OCI-M2 (cell line): ENCODE measurements around the gene HOXA4.

Experiments
- DNase-seq: peaks from one replicate; lab custom pipeline; 2025; ENCODE audit not compliant: unreplicated experiment; lab: John Stamatoyannopoulos, UW

Gene HOXA4

GRCh38 chr7:27158436-27159265, 28.1 kb upstream of the HOXA4 start:
- DNase-seq: no peak

- no peak for DNase-seq
These were observed 27.3 kb upstream of the HOXA4 start for GRCh38 chr7:27157702-27158431.

DNA sequence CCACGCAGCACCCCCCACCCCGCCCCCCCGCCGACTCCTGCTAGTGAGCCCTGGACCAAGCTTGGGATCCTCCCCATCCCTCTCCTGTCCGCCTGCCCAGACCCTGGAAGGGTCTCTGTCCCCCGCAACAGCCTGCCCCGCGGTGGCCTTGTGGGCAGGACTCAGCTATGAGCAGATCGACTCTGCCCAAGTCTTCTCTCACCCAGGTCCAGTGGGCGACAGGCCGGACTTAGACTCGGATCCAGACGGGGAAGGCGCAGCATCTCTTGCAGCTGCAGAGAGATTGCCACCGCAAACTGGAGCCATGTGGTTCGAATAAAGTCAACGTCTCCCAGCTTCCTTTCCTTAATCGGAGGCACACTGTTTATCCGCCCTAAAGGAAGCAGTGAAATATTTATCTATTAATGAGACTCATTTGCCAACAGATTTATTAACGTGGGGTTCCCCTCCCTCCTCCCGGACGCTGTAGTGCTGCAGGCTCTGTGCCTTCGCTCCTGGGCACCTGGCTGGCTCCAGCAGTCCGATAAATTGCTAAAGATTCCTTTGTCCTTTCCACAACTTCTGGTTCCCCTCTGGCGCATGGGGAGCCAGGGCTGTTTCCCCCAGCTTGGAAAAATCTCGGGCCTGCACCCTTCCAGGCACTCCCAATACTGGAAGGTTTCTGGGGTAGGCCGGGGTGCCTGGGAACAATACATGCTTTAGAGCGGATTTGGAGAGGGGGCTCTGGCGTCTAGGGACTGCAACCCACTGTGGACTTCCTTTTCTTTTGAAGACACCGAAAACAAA, 26.6 kb upstream of the HOXA4 start:
- DNase-seq: no peak

DNA sequence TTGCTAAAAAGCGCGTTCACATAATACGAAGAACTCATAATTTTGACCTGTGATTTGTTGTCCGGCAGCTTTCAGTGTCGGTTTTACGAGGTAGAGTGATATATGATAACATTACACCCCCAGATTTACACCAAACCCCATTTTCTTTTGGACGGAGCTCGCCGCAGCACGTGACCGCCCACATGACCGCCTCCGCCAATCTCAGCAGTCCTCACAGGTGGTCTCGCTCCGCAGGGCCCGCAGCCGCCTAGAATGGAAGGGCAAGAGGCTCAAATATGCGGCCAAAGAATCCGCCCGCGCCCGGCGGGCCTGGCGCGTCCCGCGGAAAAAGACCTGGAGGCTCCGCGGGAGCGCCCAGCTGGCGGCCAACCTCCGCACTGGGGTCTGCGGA, 25.9 kb upstream of the HOXA4 start, which contains the start of gene HOXA7:
Gene HOXA7 (minus strand): TSS at position 168 of the 391 bp plus-strand sequence. CDS start 130 bp downstream, at position 38.
- no peak for DNase-seq

GRCh38 chr7:27155816-27156507, 25.4 kb upstream of the HOXA4 start:
- no peak for DNase-seq

DNA sequence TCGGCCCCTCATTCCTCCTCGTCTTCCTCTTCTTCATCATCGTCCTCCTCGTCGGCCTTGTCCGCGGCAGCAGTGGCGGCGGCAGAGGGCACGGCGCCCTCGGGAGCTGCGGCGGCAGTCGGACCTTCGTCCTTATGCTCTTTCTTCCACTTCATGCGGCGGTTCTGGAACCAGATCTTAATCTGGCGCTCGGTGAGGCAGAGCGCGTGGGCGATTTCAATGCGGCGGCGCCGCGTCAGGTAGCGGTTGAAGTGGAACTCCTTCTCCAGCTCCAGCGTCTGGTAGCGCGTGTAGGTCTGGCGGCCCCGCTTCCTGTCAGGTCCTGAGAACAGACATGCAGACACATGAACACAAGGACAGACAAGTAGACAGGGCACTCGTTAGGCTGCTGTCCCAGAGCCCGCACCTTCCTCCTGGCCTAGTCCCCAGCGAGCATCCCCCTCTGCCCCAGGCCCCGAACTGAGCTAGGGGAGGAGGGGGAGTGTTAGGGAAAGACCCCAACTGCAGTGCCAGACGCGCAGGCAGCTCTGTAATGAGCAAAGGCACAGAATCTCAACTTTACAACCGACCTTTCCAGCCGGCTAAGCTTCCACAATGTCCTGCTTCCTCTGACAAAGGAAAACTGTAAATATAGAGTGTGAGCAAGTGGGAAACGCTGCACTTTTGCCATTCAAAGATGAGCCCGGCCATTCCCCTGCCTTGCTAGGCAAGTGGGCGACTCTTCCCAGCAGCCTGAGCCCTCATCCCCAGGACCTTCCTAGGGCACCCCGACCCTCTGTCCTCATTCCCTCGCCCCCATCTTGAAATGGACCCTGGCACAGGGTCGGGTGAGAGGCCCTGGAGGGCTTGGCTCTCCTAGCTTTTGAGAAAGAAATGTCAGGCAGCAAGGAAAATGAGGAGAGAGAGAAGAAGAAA, 24.6 kb upstream of the HOXA4 start:
- no peak for DNase-seq

GRCh38 chr7:27154369-27154768, 23.8 kb upstream of the HOXA4 start:
- no peak for DNase-seq

DNA sequence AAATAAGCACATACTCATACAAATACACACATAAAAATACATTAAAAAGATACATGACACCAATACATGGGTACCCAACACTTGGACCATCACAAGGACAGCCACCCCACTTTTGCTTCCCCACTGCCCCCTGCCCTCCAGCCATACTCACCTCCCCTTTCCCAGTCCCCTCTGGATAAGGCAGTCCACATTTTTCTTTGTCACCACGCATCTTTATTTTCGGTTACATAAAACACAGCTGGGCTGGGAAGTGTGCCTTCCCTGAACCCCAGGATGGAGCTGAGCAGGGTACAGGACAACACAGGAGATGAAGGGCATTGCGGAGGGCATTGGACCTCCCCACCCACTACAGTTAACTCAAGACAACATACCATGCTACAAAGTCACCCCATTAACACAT, 23.0 kb upstream of the HOXA4 start:
- DNase-seq: no peak

DNA sequence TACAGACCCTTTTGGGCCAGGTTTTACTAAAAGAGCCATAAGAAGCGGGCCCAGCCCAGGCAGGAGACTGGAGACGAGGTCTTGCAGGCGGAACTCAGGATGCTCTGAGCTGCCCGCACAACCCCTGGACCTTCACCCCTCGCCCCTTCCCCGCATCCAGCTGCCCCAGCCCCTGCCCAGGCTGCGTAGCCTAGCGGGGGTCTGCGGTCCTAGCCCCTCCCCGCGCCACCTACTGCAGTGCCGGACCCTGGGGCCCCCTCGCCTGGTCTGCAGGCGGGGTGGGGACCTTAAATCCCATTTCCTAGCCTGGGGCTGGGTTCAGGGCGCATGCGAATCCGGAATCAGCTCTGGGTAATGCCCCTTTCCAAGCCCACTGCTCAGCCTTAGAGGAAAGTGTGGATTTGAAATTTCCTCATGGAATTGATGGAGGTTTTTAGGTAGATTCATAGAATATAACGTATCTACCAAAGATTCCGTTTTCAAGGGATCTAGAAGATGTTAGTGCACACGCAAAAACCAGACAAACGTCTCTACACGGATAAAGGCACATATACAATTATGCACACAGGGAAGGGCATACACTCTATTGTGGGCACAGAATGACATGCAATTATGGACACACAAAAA, 22.4 kb upstream of the HOXA4 start:
- DNase-seq: no peak

GRCh38 chr7:27151931-27152815, 21.6 kb upstream of the HOXA4 start, which contains the start of gene HOXA3:
TSS of gene HOXA3 (minus strand) at chr7:27152583. CDS start at chr7:27110640, 41,943 bp downstream.
- no peak for DNase-seq

- DNase-seq: no peak
These were observed 20.9 kb upstream of the HOXA4 start for GRCh38 chr7:27151341-27151930.

GRCh38 chr7:27150568-27151340, 20.2 kb upstream of the HOXA4 start:
- DNase-seq: no peak

GRCh38 chr7:27149842-27150567, 19.4 kb upstream of the HOXA4 start:
- DNase-seq: no peak

GRCh38 chr7:27148756-27149641, 18.4 kb upstream of the HOXA4 start:
- DNase-seq: no peak

DNA sequence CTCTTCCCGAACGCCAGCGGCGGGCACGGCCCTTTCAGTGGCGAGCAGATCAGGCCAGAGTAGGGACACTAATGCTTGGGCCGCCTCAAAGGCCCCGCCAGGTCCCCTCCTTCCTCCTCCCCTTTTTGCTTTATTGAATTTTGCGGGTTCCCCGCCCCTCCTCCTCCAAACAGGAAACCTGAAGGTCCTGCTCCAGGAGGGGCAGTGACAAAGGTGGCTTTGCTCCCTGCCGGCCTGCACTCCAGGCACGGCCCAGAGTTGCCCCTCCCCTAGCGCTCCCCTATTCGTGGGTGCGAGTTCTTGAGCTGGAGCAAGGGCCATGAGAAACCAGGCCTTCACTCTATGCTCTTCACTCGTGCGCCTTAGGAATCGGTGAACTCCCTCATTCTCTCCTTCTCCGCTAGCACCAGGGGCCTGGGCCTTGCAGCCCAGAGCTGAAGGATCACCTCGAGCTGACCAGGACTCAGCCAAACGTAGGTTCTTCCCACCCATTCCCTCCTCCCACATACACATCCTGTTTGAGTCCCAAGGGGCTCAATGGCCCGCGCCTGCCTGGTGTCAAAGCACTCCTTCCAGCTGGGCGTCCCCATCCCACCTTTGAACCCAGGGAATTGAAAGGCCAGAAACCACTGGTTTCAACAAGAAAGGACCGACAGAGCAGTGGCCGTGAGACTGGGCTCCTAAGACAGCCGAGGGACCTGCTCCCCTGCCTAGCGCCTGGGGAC, 17.6 kb upstream of the HOXA4 start:
- DNase-seq: no peak
